ENCODE results near the gene ZNG1E.
"Not testable (repeated sequence)": the region's sequence is repeated elsewhere in the genome, so short reads cannot be mapped to it uniquely, and the experiment has no call there.

DNA sequence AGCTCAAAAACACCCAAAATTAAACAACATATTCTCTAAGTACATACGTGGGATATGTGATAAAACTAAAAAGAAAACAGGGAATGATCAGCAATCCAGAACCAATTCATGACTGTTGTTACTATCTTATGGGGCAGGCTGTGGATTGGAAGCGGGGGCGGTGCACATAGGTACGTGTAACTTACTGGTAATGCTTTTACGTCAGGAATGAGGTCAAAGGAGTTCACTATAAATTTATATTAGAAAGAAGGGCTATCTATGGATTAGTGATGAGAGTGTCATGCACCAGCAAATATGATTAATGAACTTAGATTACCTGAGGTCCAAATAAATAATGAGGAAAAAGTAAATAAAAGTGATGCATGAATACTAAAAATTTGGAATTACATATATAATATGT lies 710 bp upstream of the ZNG1E start:
- TF ChIP-seq, protein P1, sequence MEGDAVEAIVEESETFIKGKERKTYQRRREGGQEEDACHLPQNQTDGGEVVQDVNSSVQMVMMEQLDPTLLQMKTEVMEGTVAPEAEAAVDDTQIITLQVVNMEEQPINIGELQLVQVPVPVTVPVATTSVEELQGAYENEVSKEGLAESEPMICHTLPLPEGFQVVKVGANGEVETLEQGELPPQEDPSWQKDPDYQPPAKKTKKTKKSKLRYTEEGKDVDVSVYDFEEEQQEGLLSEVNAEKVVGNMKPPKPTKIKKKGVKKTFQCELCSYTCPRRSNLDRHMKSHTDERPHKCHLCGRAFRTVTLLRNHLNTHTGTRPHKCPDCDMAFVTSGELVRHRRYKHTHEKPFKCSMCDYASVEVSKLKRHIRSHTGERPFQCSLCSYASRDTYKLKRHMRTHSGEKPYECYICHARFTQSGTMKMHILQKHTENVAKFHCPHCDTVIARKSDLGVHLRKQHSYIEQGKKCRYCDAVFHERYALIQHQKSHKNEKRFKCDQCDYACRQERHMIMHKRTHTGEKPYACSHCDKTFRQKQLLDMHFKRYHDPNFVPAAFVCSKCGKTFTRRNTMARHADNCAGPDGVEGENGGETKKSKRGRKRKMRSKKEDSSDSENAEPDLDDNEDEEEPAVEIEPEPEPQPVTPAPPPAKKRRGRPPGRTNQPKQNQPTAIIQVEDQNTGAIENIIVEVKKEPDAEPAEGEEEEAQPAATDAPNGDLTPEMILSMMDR (IDR thresholded peaks at IDR 0.05 in 8 of 11, conservative IDR thresholded peaks at IDR 0.05 in 3 of 11), result not testable (repeated sequence)
- TF ChIP-seq POLR2A, POLR2AphosphoS5 (IDR thresholded peaks at IDR 0.05): not testable (repeated sequence)

Data from spleen (tissue), 7 donors.